ENCODE data around the gene PTPRG. TPM values are rescaled to one million over a fixed set of nuclear protein-coding genes. Genes with fewer than 3 reads are reported as not detected.

PTPRG gene
- total RNA-seq, 3 donors from 2014 or later, result 28.9 to 54.7 (median 40.4) TPM

DNA sequence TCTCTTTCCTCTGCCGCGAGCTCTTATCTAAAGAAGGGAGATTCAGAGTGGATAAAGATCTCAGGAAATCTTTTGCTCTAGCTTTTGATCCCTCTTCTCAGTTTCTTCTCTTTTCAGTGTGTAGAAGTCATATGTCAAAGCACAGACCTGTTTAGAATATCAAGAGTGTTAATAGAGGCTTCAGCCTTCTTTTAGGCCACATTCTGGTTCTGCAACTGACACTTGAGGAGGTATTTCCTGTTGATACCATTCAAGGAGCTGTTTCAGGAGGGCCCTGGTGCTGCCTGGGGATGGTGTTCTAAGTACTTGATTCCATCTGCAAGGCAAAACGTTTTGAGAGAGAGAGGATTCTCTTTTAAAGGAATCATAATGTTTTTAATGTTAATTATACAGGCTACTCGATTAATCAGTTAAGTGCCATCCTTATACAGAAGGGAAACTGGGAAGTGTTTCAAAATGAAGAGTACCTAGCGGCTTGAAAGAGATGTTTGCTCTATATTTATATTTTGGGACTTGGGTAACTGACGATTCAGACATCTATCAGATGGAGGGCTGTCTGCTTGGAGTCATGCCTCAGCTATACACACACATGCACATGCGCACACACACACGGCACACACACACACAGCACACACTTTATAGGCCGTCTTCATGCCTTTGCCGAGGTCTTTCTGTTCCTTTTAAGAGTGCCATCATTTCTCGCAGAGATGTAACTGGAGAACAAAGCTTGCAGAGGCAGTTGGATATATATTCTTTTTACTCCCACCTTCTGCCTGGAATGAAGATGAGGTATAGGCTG, 313.9 kb downstream of the PTPRG start:
- ATAC-seq (no peak), DNase-seq (no peak)
- peaks cover 12% of the 10 kb centered on the region for H3K4me1 ChIP-seq (ENCODE audit: low read depth)

DNA sequence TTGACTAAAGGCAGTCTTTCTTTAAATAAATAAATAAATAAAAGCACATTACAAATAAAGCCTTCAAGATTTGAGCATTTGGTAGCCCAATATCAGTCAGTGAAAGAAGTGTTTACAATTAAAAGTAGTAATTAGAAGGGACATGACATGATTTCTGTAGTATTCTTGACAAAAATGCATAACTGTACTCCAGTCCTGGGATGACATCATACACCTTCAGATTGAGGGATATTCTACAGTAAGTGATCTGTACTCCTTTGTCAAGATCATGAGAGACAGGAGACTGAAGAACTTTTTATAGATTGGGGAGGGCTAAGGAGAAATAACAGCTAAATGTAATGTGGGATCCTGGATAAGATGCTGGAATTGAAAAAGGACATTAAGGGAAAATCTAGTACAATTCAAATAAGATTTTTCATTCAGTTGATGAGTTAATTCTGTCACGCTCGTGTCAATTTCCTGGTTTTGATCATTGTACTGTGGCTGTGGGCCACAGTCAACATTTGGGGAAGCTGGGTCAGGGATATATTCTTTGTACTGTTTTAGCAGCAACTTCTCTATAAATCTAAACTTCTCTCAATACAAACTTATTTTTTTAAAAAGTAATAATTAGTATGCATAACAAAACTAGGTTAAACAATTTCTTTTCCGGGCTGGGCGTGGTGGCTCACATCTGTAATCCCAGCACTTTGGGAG, 314.8 kb downstream of the PTPRG start:
- Histone ChIP-seq H3K4me3 (no peak overlapping the region), H3K9me3 (no peaks in the 10 kb centered on the region), H3K4me1 (ENCODE audit: low read depth) (peaks cover 12% of the 10 kb centered on the region), H3K36me3 (ENCODE audit: low read depth) (no peaks in the 10 kb centered on the region)
- DNase-seq, result no peak
- no peak for ATAC-seq
- no peak for TF ChIP-seq CTCF (IDR thresholded peaks at IDR 0.05)
- intact Hi-C loops (cut with DNase I, micrococcal nuclease), result no loop called here

More for the DNA sequence above, 313.9 kb downstream of the PTPRG start:
- intact Hi-C loops (cut with DNase I, micrococcal nuclease), result no loop called here
- Histone ChIP-seq H3K4me3 (no peak overlapping the region), H3K9me3 (no peaks in the 10 kb centered on the region), H3K36me3 (ENCODE audit: low read depth) (no peaks in the 10 kb centered on the region)
- TF ChIP-seq CTCF (IDR thresholded peaks at IDR 0.05), result no peak

DNA sequence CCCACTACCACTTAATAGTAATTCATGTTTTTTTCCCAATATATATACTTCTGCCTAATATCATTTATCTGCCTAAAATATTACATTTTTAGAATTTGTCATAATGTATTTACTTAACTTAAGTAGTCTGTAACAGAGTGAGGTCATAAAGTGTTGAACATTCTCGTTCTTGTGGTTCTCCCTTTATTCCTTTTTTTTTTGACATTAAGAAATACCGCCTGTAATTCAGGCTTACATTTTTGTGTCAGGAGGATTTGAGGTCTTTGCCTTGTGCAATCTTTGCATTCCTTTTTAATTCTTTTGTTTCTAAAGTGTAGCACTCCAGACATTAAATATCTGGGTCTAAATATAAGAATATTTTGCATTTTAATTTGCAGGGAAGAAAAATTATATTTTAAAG, 315.4 kb downstream of the PTPRG start:
- Histone ChIP-seq H3K36me3 (ENCODE audit: low read depth) (no peaks in the 10 kb centered on the region), H3K4me3 (no peak overlapping the region), H3K4me1 (ENCODE audit: low read depth) (peaks cover 12% of the 10 kb centered on the region), H3K9me3 (no peaks in the 10 kb centered on the region)
- no peak for DNase-seq
- intact Hi-C loops (cut with DNase I, micrococcal nuclease), result no loop called here
- ATAC-seq, result no peak
- TF ChIP-seq CTCF (IDR thresholded peaks at IDR 0.05), result no peak

DNA sequence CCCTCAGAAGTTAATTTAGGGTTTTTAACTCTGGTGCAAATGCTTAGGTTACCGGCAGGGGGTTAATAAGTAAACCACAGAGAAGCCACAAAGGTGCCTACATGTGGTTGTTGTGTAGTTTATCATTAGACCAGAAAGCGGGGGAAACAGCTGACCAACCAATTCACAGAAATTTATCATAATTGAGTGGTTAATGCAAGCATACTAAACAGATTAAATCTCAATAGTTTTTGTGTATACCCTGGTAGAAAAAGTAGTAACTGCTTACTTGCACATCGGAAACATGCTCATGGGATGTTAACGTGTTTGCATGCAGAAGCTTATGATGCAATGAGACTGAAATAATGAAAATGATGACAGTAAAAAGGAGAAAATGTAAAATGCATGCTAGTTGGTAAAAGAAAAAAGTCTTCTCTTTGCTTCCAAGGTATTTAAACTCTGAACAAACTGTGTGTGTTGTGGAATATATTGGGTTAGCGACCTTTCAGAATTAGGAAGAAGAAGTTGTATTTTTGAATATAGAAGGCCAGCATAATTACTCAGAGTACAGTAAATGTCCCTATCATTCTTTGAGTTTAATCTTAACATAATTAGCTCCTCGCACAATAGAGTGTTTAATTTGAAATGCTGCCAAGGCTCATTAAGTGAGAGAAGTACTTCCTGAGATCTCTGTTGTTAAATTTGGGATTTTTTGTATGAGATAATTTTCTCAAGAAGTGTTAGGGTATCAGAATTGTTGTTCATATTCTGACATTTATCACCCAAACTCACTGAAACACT, 316.2 kb downstream of the PTPRG start:
- no peaks in the 10 kb centered on the region for H3K9me3 ChIP-seq
- no peaks in the 10 kb centered on the region for H3K36me3 ChIP-seq (ENCODE audit: low read depth)
- no peak for TF ChIP-seq CTCF (IDR thresholded peaks at IDR 0.05)
- no peak for ATAC-seq
- H3K4me1 ChIP-seq (ENCODE audit: low read depth), result peaks cover 12% of the 10 kb centered on the region
- no peak overlapping the region for H3K4me3 ChIP-seq
- intact Hi-C loops (cut with DNase I, micrococcal nuclease), result no loop called here
- no peak for DNase-seq

DNA sequence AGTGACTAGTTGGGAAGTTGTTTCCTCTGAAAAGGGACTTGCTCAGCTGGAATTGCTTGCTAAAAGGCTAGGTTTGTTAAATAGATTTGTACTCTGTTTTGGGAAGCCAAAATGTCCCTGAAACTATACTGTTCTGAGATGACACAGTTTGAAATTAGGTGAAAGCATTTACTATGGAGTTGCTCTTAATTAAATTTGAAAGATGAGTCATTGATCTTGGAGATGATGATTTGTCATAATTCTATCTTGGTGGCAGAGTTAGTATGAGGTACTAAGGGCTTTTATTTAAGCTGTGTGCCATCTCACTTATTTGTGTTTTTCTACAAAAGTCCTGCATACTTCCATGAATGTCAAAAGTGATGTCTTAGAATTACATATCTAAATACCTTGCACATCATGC, 320.9 kb downstream of the PTPRG start:
- H3K4me1 ChIP-seq (ENCODE audit: low read depth), result peaks cover 6% of the 10 kb centered on the region
- intact Hi-C loops (cut with DNase I, micrococcal nuclease), result no loop called here
- no peak for DNase-seq
- no peak for ATAC-seq
- no peak overlapping the region for H3K4me3 ChIP-seq
- no peaks in the 10 kb centered on the region for H3K9me3 ChIP-seq
- no peak for TF ChIP-seq CTCF (IDR thresholded peaks at IDR 0.05)
- H3K36me3 ChIP-seq (ENCODE audit: low read depth), result no peaks in the 10 kb centered on the region

All from mucosa of descending colon (tissue), 3 donors.